Fibroblast of the conjunctiva (primary cell): ENCODE measurements around the gene LCE1A.
A peak's percentile ranks its signal among the peaks of the same experiment; 100 is the strongest.

ENCODE experiments used
- DNase-seq: peaks from one replicate; pipeline ENCODE4 v3.0.0-alpha.2; 2010; ENCODE audit warnings: low read depth

The LCE1A gene

GRCh38 chr1:152827173-152827572 is at the start of gene LCE1A:
Gene LCE1A, plus strand, starts transcription at chr1:152827473. Its CDS starts 0 bp downstream, at chr1:152827473.
- no peak for DNase-seq

- DNase-seq, result no peak
Observed at GRCh38 chr1:152777510-152778137, 49.6 kb upstream of the LCE1A start.

GRCh38 chr1:152783095-152783494 is 44.2 kb upstream of the LCE1A start:
- no peak for DNase-seq

- DNase-seq, result no peak
Observed at GRCh38 chr1:152786077-152786476, 41.2 kb upstream of the LCE1A start, which contains the start of gene LCE1E. Gene LCE1E, plus strand, starts transcription at chr1:152786257. Its CDS starts 1,043 bp downstream, at chr1:152787300.

GRCh38 chr1:152795686-152796085 is 31.6 kb upstream of the LCE1A start:
- no peak for DNase-seq

GRCh38 chr1:152796421-152796820 is 30.9 kb upstream of the LCE1A start, which contains the start of gene LCE1D:
Gene LCE1D, plus strand, starts transcription at chr1:152796721. Its CDS starts 1,074 bp downstream, at chr1:152797795.
- DNase-seq, result no peak

- no peak for DNase-seq
Observed at GRCh38 chr1:152801333-152801732, 25.9 kb upstream of the LCE1A start.

GRCh38 chr1:152806576-152806975 is 20.7 kb upstream of the LCE1A start, which contains the start of gene LCE1C:
Gene LCE1C, minus strand, starts transcription at chr1:152806651. Its CDS starts 1,173 bp downstream, at chr1:152805478.
- DNase-seq, result no peak

- DNase-seq, result no peak
Observed at GRCh38 chr1:152811050-152811449, 16.2 kb upstream of the LCE1A start.

GRCh38 chr1:152811671-152812070 is 15.6 kb upstream of the LCE1A start, which contains the start of gene LCE1B:
Gene LCE1B, plus strand, starts transcription at chr1:152811971. Its CDS starts 476 bp downstream, at chr1:152812447.
- no peak for DNase-seq

GRCh38 chr1:152817309-152817708 is 10.0 kb upstream of the LCE1A start:
- DNase-seq, result no peak

GRCh38 chr1:152823294-152823693 is 4.0 kb upstream of the LCE1A start:
- DNase-seq, result no peak

- DNase-seq, result no peak
Observed at GRCh38 chr1:152824964-152825363, 2.3 kb upstream of the LCE1A start.

GRCh38 chr1:152836870-152837269 is 9.6 kb downstream of the LCE1A start:
- no peak for DNase-seq

- DNase-seq, result no peak
Observed at GRCh38 chr1:152842556-152842955, 15.3 kb downstream of the LCE1A start, which contains the start of gene LCE6A. Gene LCE6A, plus strand, starts transcription at chr1:152842856. Its CDS starts 665 bp downstream, at chr1:152843521.

- no peak for DNase-seq
Observed at GRCh38 chr1:152855661-152856060, 28.4 kb downstream of the LCE1A start.

GRCh38 chr1:152858062-152858461 is 30.8 kb downstream of the LCE1A start:
- no peak for DNase-seq

GRCh38 chr1:152859696-152860095 is 32.4 kb downstream of the LCE1A start, which contains the start of gene LCE7A:
Gene LCE7A, plus strand, starts transcription at chr1:152859996. Its CDS starts 702 bp downstream, at chr1:152860698.
- DNase-seq, result no peak

GRCh38 chr1:152860129-152860528 is 32.9 kb downstream of the LCE1A start:
- DNase-seq, result no peak

GRCh38 chr1:152861374-152861773 is 34.1 kb downstream of the LCE1A start:
- no peak for DNase-seq

GRCh38 chr1:152864443-152864842 is 37.2 kb downstream of the LCE1A start:
- DNase-seq, result no peak

- no peak for DNase-seq
Observed at GRCh38 chr1:152866321-152866720, 39.0 kb downstream of the LCE1A start.

GRCh38 chr1:152869808-152870419 is 42.6 kb downstream of the LCE1A start:
- peak; percentile 54 for DNase-seq
